NCI-H2227 treated with DMSO at 0.1 percent for 48 hours (cell line): Measurements from ENCODE around the gene FOXO4.
"Not testable (repeated sequence)": the region's sequence is repeated elsewhere in the genome, so short reads cannot be mapped to it uniquely, and the experiment has no call there.

Experiments
- DNase-seq: peaks from one replicate; lab custom pipeline; 2025; lab: John Stamatoyannopoulos, UW

Gene FOXO4, protein sequence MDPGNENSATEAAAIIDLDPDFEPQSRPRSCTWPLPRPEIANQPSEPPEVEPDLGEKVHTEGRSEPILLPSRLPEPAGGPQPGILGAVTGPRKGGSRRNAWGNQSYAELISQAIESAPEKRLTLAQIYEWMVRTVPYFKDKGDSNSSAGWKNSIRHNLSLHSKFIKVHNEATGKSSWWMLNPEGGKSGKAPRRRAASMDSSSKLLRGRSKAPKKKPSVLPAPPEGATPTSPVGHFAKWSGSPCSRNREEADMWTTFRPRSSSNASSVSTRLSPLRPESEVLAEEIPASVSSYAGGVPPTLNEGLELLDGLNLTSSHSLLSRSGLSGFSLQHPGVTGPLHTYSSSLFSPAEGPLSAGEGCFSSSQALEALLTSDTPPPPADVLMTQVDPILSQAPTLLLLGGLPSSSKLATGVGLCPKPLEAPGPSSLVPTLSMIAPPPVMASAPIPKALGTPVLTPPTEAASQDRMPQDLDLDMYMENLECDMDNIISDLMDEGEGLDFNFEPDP

DNA sequence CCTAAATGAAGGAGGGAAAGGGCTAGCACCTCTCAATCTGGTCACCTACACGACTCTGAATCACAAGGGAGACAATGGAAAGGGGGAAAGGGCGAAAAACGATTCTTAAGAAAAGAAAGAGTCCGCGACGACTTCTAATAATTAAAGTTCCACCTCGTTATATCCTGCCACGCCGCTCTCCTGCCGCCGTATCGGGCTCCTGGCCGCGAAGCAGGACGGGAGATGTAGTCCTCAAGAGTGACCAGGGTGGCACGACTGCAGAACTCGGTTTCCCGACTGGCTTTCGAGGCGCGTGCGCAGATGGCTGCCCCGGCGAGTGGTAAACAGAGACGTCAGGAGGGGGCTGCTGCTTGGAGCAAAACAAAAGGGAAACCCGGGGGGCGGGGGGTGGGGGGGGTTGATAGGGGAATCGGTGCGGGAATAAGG, at the start of gene FOXO4:
Gene FOXO4 (plus strand): TSS at position 297 of the 426 bp plus-strand sequence. CDS start 678 bp downstream, outside the sequence.
- DNase-seq: peak; percentile 95

DNA sequence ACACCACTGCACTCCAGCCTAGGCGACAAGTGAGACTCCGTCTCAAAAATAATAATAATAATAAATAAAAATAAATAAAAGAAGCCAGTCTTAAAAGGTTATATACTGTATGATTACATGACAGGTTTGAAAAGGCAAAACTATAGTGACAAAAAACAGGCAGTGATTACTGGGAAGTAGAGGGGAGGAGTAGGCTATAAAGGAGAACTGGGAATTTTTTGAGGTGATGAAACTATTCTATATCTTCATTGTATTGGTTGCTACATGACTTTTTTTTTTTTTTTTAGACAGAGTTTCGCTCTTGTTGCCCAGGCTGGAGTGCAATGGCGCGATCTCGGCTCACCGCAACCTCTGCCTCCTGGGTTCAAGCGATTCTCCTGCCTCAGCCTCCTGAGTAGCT, 47.8 kb upstream of the FOXO4 start:
- DNase-seq: not testable (repeated sequence)

DNA sequence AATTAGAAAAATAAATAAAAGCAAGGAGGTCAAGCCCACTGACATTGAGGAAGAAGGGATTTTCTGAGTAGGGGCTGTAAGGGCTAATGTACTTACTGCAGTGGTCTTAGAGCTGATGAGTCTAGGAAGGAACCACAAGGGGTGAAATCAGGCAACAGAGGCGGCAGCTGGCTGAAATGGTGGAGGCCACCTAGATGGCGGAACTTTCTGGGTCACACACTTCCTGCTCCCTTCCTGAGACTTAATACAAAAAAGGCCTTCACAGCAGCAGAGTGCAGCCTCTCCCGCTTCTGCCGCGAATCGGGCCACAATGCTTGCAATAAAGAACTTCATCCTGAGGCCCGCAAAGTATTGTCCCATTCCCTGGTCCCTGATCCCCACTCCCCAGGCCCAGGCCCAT, 42.9 kb upstream of the FOXO4 start:
- DNase-seq: no peak

DNA sequence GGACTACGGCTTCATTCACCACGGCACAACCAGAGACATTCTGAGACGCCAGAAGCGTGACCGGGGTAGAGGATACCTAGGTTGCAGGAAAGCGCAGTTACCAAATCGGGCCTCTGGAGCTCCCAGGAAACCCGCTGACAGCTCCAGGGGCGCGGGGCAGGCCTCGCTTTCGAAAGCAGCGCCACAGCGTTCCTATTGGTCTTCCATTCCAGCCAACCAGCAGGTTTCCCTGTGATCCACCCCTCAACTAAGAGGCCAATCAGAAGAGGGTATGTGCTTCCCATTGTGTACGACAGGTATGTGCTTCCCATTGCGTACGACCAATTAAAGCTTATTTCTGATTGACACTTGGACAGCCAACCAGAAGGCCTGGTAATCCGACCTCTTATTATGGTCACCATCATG, 42.4 kb upstream of the FOXO4 start:
- no peak for DNase-seq

DNA sequence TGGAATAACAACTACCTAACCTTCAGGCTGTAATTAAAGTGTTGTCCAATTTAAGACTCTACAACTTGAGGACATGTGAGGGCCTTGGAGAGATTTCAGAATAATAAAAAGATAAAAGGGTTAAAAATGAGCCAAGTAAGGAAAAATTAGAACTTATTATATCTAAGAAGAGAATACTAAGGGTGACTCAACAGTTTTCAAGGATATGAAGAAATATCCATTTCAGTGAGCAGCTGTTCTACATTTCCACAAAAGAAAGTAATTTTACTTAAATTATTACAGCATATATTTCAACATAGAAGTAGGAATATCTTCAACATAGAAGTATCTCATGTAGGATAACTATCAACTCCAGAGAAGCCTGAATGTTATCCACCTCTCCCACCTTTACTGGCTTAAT, 38.8 kb upstream of the FOXO4 start:
- no peak for DNase-seq

DNA sequence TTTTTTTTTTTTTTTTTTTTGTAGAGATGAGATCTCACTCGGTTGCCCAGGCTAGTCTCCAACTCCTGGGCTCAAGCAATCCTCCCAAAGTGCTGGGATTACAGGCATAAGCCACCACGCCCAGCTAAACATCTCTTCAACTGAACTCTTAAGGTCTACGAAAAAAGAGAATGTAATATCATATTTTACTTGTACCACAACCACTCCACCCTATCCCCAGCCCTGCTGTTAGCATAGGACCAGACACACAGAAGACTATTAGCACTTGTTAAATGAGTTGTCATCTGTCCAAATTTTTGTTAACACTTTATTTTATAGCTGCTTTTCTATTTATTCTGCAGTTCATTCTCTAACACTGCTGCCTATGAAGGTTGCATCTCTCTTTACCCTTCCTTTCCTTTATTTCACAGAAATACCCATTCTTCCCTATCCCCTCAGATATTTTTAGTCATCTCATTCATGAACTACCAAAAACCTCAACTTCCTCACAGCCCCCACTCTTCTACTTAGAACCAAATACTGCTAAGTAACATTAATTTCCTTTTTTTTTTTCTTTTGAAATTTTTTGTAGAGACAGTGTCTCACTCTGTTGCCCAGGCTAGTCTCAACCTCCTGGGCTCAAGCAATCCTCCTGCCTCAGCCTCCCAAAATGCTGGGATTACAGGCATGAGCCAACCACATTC, 37.7 kb upstream of the FOXO4 start:
- no peak for DNase-seq

DNA sequence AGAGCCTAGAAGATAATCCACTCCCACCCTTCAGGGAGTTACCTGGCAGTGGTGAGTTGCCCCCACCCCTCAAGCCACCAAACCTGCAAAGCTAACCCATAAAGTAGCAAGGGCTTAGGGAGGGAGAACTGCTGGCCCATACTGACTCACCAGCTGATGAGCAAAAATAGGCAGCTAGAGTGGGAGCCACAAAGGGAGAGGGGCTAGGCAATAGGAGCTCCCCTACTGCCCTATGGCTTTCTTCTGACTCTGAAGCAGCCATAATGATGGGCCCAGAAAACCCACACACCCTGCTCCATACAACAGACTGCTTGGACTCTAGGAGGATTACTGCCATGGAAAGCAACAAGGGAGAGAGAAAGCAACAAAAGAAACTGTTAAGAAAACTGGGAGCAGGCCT, 35.5 kb upstream of the FOXO4 start:
- no peak for DNase-seq

DNA sequence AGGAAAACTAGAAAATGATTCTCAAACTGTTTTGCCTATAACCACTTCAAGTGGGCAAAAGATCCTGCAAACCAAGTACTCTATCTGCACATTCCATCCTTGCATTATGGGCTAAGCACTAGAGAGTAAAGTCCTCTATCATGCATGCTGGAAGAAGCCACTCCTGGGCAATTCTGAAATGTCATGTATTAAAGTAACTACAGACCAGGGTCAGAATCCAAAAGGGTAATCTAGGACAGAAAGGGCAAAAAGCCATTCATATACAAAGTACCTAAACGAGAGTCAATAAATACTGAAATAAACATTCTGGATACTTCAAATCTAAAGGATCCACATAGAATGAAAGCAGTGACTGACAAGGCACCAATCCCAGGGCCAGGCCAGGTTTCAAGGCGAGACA, 28.6 kb upstream of the FOXO4 start:
- DNase-seq: no peak

DNA sequence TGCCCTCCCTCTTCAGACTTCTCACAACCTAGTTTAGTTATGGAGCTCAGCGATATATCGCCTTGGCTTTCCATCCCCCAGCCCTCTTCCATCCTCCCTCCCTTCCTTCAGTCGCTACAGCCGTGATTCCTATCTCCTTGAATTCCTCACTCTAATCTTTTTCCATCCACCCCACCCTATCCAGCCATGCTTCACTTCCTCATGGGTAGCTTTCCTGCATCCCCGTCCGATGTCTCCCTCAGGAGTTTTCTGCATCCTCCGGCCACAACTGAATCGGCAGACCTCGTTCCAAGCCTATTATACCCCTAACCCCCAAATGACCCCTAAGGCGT, 28.0 kb upstream of the FOXO4 start:
- DNase-seq: peak; percentile 48

DNA sequence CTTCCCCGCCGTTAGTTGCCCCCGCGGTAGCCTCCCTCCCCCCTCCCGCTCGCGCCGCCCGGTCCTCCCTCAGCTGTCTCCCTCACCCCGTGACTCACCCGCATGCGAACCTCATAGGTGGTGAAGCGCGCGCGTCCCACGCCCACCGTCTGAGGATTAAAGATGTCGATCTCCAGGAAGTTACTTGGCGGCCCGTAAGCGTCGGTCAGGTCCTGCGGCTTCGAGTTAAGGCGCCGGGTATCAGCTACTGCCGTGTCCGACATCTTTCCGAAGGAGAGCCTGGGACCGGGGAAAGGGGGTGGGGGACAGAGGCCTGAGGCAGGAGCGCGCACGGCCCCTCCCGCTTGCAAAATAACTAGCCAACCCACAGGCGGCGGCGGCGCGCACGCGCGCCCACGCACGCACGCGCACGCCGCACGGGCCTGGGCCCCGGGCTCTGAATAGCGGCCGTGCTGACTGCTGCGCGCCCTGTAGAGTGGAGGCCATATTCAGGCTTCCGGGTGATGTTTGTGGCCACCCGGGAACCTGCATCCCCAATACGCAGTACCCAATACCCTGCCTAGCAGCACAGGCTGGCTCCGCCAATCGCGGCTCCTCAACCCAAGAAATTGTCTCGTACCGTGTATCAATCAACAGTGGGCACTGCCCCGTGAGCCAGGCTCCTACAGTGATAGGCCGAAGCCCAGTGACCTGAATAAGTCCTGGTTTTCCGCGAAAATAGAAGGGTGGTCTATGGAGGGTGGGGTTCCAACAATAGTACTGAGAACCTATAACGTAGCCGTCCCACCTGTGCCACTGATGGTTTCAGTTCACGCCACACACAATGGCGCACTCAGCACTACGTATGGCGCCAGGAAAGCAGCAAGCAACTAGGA, 27.4 kb upstream of the FOXO4 start, which contains the start of gene SNX12:
Gene SNX12 (minus strand): TSS at position 291 of the 875 bp plus-strand sequence. CDS start 28 bp downstream, at position 263.
- peak; percentile 98 for DNase-seq

DNA sequence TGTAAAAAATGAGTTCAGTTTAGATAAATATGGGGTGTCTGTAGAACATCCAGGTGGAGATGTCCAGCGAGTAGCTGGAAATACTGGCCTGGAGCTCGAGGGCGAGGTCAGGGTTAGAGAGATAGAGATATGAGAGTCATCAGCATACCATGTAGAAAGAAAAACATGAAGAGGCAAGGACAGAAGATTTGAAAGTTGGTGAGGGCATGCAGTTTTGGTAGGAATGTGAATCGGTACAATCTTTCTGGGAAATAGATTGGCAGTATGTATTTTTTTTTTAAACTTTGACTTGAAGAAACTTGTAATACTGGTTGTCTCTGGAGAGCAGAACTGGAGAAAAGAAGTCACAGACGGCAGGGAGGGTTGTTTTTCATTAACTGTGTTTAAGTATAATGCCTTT, 25.1 kb upstream of the FOXO4 start:
- no peak for DNase-seq

DNA sequence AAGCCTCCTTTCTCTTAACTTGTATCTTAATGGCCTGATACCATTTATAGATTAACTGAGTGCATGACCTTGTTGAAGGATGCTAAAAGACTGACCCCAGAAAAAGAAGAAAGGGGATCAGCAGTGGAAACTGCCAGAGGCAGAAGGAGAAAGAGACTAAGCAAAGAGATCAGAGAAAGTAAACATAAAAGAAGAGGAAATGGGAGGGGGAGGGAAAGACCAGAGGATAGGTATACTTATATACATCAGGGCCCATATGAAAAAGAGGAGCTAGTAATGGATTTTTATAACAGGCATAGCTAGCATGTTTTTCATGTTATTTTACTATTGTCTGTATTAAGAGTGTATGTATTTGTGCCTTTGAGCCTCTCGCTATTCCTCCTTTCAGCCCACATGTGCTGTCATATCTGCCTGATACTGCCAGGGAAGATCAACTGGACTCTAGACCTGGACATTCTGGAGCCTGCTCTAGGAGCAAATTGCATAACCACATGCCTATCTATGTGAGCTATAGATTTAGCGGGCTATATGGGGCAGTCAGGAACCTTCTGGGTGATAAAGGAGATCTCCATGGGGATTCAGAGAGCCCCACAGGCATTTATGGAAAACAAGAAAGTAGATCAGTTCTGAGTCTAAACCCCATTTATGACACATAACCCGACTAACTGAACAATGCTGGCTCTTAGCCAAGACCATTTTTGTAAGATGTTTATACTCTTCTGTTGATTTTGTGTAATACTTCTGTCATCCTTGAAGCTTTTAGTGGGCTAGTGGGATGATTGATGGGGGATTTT, 14.1 kb upstream of the FOXO4 start:
- DNase-seq: peak; percentile 52

DNA sequence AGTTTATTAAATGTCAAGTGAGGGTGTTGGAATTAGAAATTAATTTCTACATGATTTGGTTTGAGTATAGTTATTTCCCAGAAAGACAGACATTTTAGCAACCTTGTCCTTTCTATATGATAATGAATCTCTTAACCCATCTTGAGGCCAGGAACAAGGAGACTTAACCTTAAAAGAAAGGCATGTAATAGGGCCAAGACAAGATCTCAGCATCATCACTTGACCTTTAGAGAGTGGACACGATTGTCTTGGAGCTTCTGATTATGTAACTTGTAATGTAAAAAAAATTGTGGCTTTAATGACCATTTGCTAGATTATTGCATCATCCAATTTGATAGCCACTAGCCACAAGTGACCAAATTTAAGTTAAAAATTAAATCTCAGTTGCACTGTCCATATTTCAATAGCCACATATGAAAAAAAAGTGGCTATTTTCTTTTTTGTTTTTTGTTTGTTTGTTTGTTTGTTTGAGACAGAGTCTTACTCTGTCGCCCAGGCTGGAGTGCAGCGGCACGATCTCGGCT, 13.5 kb upstream of the FOXO4 start:
- DNase-seq: no peak

DNA sequence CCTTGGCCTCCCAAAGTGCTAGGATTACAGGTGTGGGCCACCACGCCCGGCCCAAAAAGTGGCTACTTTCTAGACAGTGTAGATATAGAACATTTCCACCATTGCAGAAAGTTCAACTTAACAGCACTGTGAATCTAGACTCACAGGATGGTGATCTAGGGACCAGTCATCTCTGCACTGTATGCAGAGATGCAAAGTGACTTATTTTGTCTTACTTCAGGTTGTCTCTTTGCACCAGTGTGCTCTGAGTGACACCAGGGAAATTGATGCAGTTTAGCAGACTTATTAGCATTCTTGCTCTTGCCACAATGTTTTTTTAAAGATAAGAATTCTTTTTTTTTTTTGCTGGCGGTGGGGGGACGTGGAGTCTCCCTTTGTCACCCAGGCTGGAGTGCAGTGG, 12.8 kb upstream of the FOXO4 start:
- DNase-seq: no peak

DNA sequence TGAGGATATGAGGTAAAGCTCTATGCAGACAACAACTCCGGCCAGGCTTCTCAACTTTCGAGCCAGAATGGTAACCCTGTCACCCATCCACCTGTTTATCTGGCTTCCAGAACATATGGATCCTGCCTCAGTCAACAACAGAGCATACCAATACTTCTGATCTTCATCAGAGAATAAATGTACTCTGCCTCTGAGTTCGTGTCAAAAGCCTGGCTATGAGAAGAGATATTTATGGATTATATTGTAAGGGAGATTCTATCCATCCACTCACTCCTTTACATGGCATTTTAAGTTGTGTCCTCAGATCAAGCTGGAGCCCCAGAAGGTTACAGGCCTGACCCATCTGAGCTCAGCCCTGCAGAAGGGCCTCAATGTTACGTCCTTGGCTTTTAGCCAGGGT, 9.8 kb upstream of the FOXO4 start:
- no peak for DNase-seq

DNA sequence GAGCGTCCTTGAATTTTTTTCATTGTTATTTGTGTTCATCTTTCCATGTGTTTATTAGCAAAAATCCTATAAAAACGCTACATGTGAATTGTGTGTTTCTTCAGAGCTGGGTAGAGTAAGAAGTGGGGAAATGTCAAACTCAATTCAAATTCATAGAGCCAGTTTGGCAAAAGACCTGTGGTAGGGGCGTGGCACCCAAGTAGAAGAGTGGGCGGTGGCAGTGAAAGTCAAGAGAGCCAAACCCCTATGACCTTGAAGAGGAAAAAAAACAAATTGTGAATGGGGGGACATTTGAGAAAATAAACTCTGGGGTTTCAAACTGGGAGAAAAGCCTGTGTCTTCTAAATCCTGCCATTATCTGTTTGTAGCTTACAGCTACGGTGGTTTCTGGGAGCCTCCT, 4.4 kb upstream of the FOXO4 start:
- DNase-seq: no peak

DNA sequence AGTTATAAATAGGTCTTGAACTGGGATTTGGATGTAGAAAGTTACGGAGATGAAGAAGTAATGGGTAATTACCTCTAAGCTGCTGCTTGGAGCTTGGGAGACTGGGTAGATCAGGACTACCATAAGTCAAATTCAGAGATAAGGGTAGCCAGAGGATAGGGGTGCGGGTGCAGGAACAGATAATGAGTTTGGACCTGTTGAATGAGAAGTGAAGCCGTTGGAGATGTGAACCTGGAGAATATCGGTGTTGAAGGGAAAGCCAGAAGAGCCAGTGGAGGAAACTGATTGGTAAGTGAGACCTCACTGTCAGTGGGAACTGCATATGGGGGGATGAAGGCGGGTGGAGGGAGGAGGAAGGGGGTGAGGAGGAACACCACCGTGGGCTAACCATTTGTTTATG, 618 bp upstream of the FOXO4 start:
- DNase-seq: no peak

DNA sequence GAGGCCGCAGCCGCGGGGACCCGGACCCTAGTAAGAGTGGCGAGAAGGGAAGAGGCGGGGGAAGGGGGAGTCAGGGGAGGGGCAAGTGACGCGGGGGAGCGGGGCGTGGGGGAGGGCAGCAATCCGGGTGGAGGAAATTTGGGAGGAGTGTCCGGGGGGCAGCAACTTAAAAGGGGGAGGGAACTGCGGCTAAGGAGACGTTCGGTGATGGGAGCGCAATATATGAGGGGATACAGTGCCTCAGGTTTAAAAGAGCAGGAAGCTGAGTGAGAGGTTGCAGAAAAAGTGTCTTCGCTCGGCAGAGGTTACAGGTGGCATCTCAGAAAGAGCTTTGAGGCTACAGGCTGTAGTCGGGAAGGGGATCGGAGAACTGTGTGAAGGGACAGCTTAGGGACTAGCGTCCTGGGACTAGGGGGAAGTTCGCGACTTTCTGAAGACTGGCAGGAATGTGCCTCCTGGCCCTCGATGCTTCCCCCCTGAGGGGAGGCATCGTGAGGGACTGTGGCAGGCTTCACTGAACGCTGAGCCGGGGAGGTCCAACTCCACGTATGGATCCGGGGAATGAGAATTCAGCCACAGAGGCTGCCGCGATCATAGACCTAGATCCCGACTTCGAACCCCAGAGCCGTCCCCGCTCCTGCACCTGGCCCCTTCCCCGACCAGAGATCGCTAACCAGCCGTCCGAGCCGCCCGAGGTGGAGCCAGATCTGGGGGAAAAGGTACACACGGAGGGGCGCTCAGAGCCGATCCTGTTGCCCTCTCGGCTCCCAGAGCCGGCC, 519 bp downstream of the FOXO4 start:
- no peak for DNase-seq

DNA sequence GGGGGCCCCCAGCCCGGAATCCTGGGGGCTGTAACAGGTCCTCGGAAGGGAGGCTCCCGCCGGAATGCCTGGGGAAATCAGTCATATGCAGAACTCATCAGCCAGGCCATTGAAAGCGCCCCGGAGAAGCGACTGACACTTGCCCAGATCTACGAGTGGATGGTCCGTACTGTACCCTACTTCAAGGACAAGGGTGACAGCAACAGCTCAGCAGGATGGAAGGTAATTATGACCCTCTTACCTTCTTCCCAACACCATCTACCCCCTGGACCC, 1.0 kb downstream of the FOXO4 start:
- no peak for DNase-seq

DNA sequence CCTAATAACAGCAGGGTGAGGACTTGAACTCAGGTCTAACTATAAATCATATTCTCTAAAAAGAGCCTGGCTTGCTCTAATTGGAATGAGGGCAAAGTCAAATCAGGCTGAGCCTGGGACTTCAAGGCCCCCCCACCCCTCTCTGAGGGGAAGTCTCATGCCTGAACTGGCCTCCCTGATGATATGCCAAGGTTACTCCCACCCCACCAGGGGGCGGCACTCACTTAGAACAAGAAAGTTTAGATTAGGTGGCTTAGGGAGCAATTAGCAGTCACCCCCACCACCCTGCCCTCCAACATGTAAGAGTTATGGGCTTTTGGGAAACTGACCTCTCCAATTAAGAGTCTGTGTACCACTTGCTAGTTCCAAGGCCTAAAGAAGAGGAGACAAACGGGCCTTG, 2.7 kb downstream of the FOXO4 start:
- DNase-seq: no peak
